ENCODE results near the gene UNC5CL. TPM values are rescaled to one million over a fixed set of nuclear protein-coding genes. Genes with fewer than 3 reads are reported as not detected.

Gene UNC5CL
- total RNA-seq, 2 donors from 2014 or later, result 4.1 to 4.2 TPM

DNA sequence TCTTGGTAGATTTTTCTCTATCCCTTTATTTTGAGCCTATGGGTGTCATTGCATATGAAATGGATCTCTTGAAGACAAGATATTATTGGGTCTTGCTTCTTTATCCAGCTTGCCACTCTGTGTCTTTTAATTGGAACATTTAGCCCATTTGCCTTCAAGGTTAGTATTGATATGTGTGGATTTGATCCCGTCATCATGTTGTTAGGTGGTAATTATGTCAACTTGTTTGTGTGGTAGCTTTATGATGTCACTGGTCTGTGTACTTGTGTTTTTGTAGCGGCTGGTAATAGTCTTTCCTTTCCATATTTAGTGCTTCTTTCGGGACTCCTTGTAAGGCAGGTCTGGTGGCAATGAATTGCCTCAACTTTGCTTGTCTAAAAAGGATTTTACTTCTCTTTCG is 61.9 kb downstream of the UNC5CL start:
- H3K27me3 ChIP-seq, result peaks cover 4% of the 10 kb centered on the region
- TF ChIP-seq, protein P1, sequence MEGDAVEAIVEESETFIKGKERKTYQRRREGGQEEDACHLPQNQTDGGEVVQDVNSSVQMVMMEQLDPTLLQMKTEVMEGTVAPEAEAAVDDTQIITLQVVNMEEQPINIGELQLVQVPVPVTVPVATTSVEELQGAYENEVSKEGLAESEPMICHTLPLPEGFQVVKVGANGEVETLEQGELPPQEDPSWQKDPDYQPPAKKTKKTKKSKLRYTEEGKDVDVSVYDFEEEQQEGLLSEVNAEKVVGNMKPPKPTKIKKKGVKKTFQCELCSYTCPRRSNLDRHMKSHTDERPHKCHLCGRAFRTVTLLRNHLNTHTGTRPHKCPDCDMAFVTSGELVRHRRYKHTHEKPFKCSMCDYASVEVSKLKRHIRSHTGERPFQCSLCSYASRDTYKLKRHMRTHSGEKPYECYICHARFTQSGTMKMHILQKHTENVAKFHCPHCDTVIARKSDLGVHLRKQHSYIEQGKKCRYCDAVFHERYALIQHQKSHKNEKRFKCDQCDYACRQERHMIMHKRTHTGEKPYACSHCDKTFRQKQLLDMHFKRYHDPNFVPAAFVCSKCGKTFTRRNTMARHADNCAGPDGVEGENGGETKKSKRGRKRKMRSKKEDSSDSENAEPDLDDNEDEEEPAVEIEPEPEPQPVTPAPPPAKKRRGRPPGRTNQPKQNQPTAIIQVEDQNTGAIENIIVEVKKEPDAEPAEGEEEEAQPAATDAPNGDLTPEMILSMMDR (IDR thresholded peaks at IDR 0.05), result no peak
- H3K9me3 ChIP-seq, result no peaks in the 10 kb centered on the region
- H3K4me1 ChIP-seq, result no peaks in the 10 kb centered on the region
- no peaks in the 10 kb centered on the region for H3K36me3 ChIP-seq
- DNase-seq, result no peak
- no peak overlapping the region for H3K27ac ChIP-seq
- H3K9ac ChIP-seq (ENCODE audit: low read depth in 2 of 2, low read length in 2 of 2), result no peak overlapping the region
- intact Hi-C loops (cut with DNase I), result no loop called here
- no peak overlapping the region for H3K4me3 ChIP-seq

Other genes with a start within 250 kb of the UNC5CL start
- gene TSPO2, start 3.2 kb upstream of the UNC5CL start, total RNA-seq, result not detected
- under 1 TPM in 1 of 2 donors, not detected in 1; 0.22 TPM for gene APOBEC2, start 14.0 kb upstream of the UNC5CL start, total RNA-seq
- gene OARD1, start 33.1 kb upstream of the UNC5CL start, total RNA-seq, result 10 to 100 TPM; 25.0 to 34.2 TPM
- gene NFYA, start 33.8 kb upstream of the UNC5CL start, total RNA-seq, result 10 to 100 TPM; 21.2 to 24.5 TPM
- not detected for gene TREML1, start 115.1 kb upstream of the UNC5CL start, total RNA-seq
- under 1 TPM in 1 of 2 donors, not detected in 1; 0.88 TPM for gene TREM2, start 123.9 kb upstream of the UNC5CL start, total RNA-seq
- under 1 TPM in 1 of 2 donors, not detected in 1; 0.11 TPM for gene TREML2, start 161.9 kb upstream of the UNC5CL start, total RNA-seq
- not detected for gene TREML4, start 189.1 kb upstream of the UNC5CL start, total RNA-seq
- gene TREM1, start 247.5 kb upstream of the UNC5CL start, total RNA-seq, result 1 to 10 TPM in 1 of 2 donors, not detected in 1; 1.4 TPM

Data from colonic mucosa (tissue), 4 donors.